Measurements from ENCODE around the gene NUP188.

- TF ChIP-seq POLR2AphosphoS5 (IDR thresholded peaks at IDR 0.05; ENCODE audit: borderline replicate concordance, low read depth, low read length) (no peak), EZH2 (IDR thresholded peaks at IDR 0.05) (no peak)
These were observed 6.3 kb upstream of the NUP188 start for GRCh38 chr9:128940946-128941755.

Measured in SK-N-MC (cell line).